Measurements from ENCODE around the gene FER. TPM values are rescaled to one million over a fixed set of nuclear protein-coding genes. Genes with fewer than 3 reads are reported as not detected.

FER gene
- total and polyA plus RNA-seq, 9 of the 15 experiments (the other 6 are each of a cell fraction or from before 2014, with no cell fraction given) = 6.7 to 18.2 (median 8.9) TPM

GRCh38 chr5:108818613-108819272 is 71.0 kb downstream of the FER start (continued):
- TF ChIP-seq FOSL1 (tag; conservative IDR thresholded peaks at IDR 0.05) = peak; percentile 49; the same call in 1 of the 2 replicates

GRCh38 chr5:108820983-108821382 is 73.3 kb downstream of the FER start:
- no peak for FAIRE-seq
- POLR2A ChIA-PET = no interaction called here
- 30% methylated on average over 3 of the region's 3 CpGs for WGBS (ENCODE audit: insufficient coverage, low coverage, missing lambda C conversion rate)
- TF ChIP-seq SP2 (IDR thresholded peaks at IDR 0.05; ENCODE audit: extremely low read depth, low read depth, low read length, poor library complexity, severe bottlenecking) (no peak), POU5F1 (IDR thresholded peaks at IDR 0.05; ENCODE audit: borderline replicate concordance, low read depth, low read length, partially characterized antibody) (no peak), CHD2 (IDR thresholded peaks at IDR 0.05; ENCODE audit: low read depth, low read length) (no peak), ILF3 (IDR thresholded peaks at IDR 0.05; ENCODE audit: borderline replicate concordance) (no peak), SIN3B (IDR thresholded peaks at IDR 0.05; ENCODE audit: low read depth) (no peak), ZNF217 (CRISPR knock-in tag; IDR thresholded peaks at IDR 0.05) (no peak), RBM15 (IDR thresholded peaks at IDR 0.05; ENCODE audit: insufficient read depth, low read length) (no peak), ZEB2 (IDR thresholded peaks at IDR 0.05) (no peak), HES1 (IDR thresholded peaks at IDR 0.05; ENCODE audit: low read depth) (no peak), PHF20 (IDR thresholded peaks at IDR 0.05; ENCODE audit: partially characterized antibody) (no peak), HMG20A (CRISPR knock-in tag; conservative IDR thresholded peaks at IDR 0.05) (no peak), SNRNP70 (optimal IDR thresholded peaks at IDR 0.05; ENCODE audit: low read depth, low read length) (no peak), HMG20B (CRISPR knock-in tag; IDR thresholded peaks at IDR 0.05) (no peak), FOSL1 (tag; conservative IDR thresholded peaks at IDR 0.05) (no peak), ZNF224 (CRISPR knock-in tag; IDR thresholded peaks at IDR 0.05) (no peak), FOS (IDR thresholded peaks at IDR 0.05; ENCODE audit: extremely low read depth, insufficient read length) (no peak), ZKSCAN8 (CRISPR knock-in tag; IDR thresholded peaks at IDR 0.05) (no peak), ZBTB9 (CRISPR knock-in tag; IDR thresholded peaks at IDR 0.05) (no peak)

More at GRCh38 chr5:108820983-108821382, 73.3 kb downstream of the FER start:
- Histone ChIP-seq H2AFZ (ENCODE audit: low read depth, low read length) (no peak overlapping the region), H3K4me1 (replicated peaks in 1 of 2; ENCODE audit: control insufficient read depth in 2 of 2, insufficient read depth in 2 of 2, low read length in 2 of 2) (no peaks in the 10 kb centered on the region), H3K9me3 (replicated peaks; ENCODE audit: control insufficient read depth, insufficient read depth, low read depth, low read length) (no peaks in the 10 kb centered on the region), H3K36me3 (ENCODE audit: control insufficient read depth, insufficient read depth, low read length) (no peaks in the 10 kb centered on the region), H3K4me3 (no peak overlapping the region), H4K20me1 (replicated peaks; ENCODE audit: control insufficient read depth, insufficient read depth, low read length) (no peaks in the 10 kb centered on the region), H3K4me2 (ENCODE audit: insufficient read depth, low read length) (no peak overlapping the region), H3K27ac (ENCODE audit: extremely low read depth, low read depth, low read length) (no peak overlapping the region), H3K79me2 (ENCODE audit: control insufficient read depth, insufficient read depth, low read length) (no peaks in the 10 kb centered on the region), H3K9me1 (ENCODE audit: control insufficient read depth, insufficient read depth, low read length) (no peaks in the 10 kb centered on the region), H3K27me3 (ENCODE audit: control insufficient read depth in 2 of 2, insufficient read depth in 2 of 2, low read length in 2 of 2) (no peaks in the 10 kb centered on the region), H3K9ac (ENCODE audit: insufficient read depth in 1 of 2, low read depth in 2 of 2, low read length in 2 of 2) (no peak overlapping the region)
- no peak for DNase-seq (ENCODE audit: extremely low read depth in 1 of 4, low spot score in 3 of 4)
- intact Hi-C loops (cut with micrococcal nuclease) = loop anchor here (10.0 kb wide), 1 partner anchor 136 kb away; no protein-coding TSS in a partner anchor
- no peak for ATAC-seq
- CTCF ChIA-PET (ENCODE audit: low intra/inter-chr PET ratio) = no interaction called here
- in situ Hi-C loops (cut with MboI) = no loop called here
- no TSS peak for BruUV-seq (replicated peaks)
